Breast epithelium (tissue), 3 donors: ENCODE results near the gene POLR1B.

Source experiments
- CTCF ChIP-seq, 3 donors: fragments of 450-650 bp; IDR thresholded peaks; one replicate each; pipeline ENCODE4 v1.5.1; 2016 to 2017; ENCODE audit warnings: antibody characterized with exemption in 3 of 3, mild to moderate bottlenecking in 3 of 3, moderate library complexity in 3 of 3
- POLR2A ChIP-seq: fragments of 450-650 bp; IDR thresholded peaks from one replicate; pipeline ENCODE4 v1.6.1; 2016; ENCODE audit warnings: antibody characterized with exemption, mild to moderate bottlenecking, moderate library complexity
- POLR2AphosphoS5 ChIP-seq, 3 donors: sonication (generic); formaldehyde crosslinking; IDR thresholded peaks; one replicate each; pipeline ENCODE4 v1.6.1; 2017; ENCODE audit warnings: antibody characterized with exemption in 3 of 3

GRCh38 chr2:112542984-112543661 lies 858 bp downstream of the POLR1B start:
- TF ChIP-seq CTCF (IDR thresholded peaks at IDR 0.05) (no peak), POLR2AphosphoS5 (IDR thresholded peaks at IDR 0.05) (no peak), POLR2A (no peak)
